GM18870 (cell line): ENCODE data around the gene FAHD2A.
"Not testable (repeated sequence)": the region's sequence is repeated elsewhere in the genome, so short reads cannot be mapped to it uniquely, and the experiment has no call there.

Source experiments
- ATAC-seq: cut with Tn5 transposase; IDR thresholded peaks from one replicate; pipeline ENCODE4 v1.9.1; 2021; ENCODE audit warnings: moderate library complexity; ENCODE audit not compliant: unreplicated experiment

FAHD2A gene

DNA sequence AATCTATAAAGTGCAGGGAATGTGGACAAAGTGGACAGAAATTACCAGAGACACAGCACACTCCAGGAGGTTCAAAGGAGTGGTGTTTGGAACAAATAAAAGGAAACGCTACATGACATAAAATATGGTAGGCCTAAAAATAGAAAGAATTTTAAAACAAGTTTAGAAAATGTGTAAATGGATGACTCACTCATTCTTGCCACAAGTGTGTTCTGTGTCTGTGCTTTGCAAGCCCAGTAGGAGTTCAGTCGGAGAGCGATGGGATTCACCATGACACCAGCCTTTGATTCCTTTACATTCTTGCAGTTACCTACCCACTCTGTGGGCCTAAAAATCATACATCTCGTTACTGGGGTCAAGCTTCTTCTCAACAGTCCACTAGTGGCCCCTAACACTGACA lies 30.9 kb downstream of the FAHD2A start:
- ATAC-seq, result not testable (repeated sequence)

GRCh38 chr2:95433973-95434372 lies 31.5 kb downstream of the FAHD2A start:
- not testable (repeated sequence) for ATAC-seq

GRCh38 chr2:95434507-95435076 lies 32.1 kb downstream of the FAHD2A start:
- ATAC-seq, result not testable (repeated sequence)

- ATAC-seq, result not testable (repeated sequence)
These were observed 32.8 kb downstream of the FAHD2A start for GRCh38 chr2:95435162-95435871.

DNA sequence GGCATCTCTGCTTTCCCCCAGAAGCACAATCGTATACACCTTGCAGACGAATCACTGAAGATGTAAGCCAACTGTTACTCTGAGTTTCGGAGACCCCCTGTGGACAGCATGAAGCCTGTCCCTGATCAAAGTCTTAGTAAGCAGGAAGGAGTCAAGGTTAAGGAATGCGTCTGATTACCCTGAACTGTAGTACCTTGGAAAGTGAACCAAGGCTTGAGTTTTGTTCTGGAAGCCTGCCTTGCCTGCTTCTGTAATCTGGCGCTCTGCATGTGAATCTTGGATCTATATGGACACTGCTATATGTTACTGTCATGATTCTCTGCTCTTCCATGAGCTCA lies 33.3 kb downstream of the FAHD2A start:
- not testable (repeated sequence) for ATAC-seq

- ATAC-seq, result not testable (repeated sequence)
These were observed 40.1 kb downstream of the FAHD2A start for GRCh38 chr2:95442474-95443099.

GRCh38 chr2:95445317-95445716 lies 42.8 kb downstream of the FAHD2A start:
- ATAC-seq, result not testable (repeated sequence)

GRCh38 chr2:95463292-95463691 lies 60.8 kb downstream of the FAHD2A start:
- not testable (repeated sequence) for ATAC-seq
